HL-60/S4 (cell line): ENCODE results near the gene NKAIN2.
"Not testable (repeated sequence)": the region's sequence is repeated elsewhere in the genome, so short reads cannot be mapped to it uniquely, and the experiment has no call there.

Experiments
- in situ Hi-C: fragments of 300-500 bp; cut with MboI; formaldehyde crosslinking; loops from 2 replicates; pipeline ENCODE4 v1.14.3; 2022; ENCODE audit warnings: low sequenced_read_pairs

NKAIN2 gene

DNA sequence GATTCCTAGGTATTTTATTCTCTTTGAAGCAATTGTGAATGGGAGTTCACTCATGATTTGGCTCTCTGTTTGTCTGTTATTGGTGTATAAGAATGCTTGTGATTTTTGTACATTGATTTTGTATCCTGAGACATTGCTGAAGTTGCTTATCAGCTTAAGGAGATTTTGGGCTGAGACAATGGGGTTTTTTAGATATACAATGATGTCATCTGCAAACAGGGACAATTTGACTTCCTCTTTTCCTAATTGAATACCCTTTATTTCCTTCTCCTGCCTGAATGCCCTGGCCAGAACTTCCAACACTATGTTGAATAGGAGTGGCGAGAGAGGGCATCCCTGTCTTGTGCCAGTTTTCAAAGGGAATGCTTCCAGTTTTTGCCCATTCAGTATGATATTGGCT is 363.6 kb downstream of the NKAIN2 start:
- in situ Hi-C loops = not testable (repeated sequence)

DNA sequence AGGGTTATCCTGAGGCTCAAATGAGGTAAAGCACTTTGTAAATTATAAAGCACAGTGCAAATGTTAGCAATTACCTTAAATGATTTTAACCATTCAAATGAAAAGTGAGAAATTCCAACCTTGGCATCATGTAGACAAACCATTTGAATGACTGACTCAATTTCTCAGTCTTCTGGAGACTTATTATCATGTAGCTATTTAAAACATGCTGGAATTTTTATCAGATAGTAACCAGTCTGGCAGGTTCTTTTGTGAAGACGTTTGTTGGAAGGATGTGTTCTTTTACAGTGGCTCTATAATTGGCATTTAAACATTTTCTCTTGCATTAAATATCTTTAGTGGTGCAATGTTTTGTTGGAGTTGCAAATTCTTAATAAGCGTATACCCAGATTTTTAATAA is 386.6 kb downstream of the NKAIN2 start:
- in situ Hi-C loops = no loop called here

DNA sequence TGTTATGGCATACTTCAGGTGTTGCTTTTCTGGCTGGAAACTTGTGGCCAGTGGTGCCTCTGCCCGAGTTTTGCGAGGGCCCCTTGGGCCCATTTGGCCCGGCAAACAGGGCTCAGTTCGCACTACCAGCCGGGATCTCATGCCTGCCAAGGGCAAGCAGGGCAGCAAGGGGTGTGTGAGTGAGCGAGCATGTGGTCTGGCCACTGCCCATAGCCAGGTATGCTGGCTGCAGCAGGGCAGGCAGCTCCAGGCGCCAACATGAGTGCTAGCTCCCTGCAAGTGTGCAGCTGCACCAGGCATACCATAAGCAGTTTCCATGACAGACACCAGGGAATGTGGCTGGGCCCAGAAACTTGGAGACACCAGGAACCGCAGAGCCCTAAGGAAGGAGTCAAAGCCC is 389.5 kb downstream of the NKAIN2 start:
- in situ Hi-C loops = no loop called here

DNA sequence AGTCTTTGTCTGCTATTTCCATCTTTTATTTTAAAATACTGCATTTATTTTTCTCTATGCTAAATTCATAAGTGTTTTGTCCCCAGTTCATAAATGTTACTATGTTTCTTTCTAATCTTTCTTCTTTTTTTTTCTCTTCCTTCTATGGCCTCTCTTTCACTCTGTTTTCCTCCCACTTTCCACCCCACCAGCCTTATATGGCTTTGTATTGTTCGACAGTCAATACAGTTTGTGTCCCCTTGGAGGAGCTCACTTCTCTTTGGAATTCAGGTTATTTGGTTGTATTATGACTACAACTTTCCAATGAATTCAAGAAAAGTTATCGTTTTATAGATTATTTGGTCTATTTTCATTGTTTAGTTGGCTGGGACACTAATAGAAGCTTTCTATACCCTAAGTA is 393.5 kb downstream of the NKAIN2 start:
- in situ Hi-C loops = no loop called here

DNA sequence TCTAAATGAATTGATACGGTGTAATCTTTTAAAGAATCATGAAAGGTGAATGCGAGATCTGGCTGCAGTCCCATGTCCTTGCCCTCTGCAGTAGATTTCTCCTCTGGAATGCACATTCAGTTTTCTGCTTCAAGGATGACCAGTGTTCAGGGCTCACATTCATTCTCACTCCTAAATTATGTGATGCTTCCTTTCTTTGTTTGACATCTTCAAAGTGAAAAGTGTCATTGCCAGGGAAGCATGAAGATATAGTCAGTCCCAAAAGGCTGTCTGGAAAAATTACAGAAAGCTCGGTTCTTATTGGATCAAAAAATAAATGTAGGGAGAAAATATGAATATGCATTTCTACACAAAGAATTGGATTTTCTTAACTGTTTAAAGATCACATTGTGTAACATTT is 395.6 kb downstream of the NKAIN2 start:
- in situ Hi-C loops = no loop called here

DNA sequence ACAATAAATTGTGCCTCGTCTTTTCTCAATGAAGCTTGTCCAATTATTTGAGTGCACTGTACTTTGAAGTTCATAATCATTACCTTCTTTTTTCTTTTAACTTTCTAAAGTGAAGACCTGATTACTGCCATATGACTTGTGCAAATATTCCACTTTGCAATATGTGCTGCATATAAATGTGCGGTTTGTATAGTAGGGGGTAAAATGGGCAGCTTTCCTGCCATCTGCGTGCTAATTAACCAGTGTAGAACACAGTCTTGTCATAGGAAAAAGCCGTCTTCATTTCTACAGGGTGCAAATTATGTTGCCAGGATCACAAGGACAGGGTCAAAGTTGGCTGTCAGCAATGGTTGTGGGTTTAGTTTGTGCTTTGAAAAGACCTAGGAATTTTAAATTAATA is 397.0 kb downstream of the NKAIN2 start:
- in situ Hi-C loops = no loop called here

DNA sequence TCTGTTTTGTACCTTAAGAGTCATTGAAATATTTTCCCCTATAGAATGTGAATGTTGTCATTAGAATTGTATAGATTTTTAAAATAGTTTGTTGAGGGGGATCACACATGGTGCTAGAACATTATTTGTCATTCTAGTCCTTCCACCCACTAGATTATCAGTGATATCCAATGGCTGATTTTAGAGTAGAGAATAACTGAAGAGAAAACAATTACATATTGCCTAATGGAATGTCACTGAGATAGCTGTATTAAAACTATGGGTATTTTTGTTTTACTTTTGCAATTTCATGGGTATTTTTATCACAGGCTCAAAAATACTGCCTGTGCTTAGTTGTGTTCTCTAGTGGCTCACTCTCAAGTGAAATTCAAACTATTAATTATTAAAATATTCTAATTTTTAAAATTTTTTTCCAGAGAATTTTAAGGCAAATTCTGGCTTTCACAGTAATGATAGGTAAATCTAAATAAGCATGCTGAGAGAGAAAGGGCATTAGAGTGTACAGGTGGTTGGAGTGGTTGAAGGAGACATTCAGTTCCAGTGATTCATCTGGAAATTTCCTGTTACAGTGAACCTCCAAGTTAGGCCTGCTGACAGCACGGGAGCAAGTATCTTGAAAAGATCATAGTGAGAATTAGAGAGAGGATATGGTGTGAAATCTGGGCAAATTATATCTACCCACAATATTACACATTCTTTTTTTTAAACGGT is 399.6 kb downstream of the NKAIN2 start:
- in situ Hi-C loops = no loop called here

DNA sequence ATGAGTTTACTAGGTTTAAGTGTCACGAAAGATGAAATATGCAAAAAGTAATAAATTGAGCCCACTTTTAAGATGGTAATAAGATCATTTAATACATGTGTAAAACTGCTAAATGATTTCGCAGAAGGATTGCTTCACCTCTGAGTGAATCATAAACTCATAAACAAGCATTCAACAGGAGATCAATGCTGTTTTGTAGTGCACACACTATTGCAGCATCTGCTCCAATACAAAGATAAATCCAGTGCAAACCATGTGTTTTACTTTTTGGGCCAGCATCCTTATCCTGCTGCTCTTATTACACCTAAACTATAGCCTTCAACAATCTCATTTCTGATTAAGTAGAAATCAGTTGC is 400.1 kb downstream of the NKAIN2 start:
- in situ Hi-C loops = no loop called here

DNA sequence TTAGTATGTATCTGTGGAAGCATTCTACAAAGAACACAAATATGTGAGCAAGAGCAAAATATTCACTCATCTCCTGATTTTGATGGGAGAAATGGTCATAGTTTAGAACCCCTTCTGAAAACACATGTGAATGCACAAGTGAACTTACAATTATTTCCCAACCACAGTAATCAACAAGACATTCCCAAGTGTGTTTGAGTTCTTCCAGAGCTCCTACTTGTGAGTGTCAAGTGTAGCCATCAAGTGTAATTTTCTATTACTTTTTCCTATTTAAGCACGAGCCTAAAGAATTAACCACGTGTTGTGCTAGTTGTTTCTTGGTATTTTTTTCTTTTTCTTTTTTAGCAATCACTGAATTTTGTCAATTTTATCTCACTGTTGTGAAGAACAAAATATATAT is 402.3 kb downstream of the NKAIN2 start:
- in situ Hi-C loops = no loop called here

DNA sequence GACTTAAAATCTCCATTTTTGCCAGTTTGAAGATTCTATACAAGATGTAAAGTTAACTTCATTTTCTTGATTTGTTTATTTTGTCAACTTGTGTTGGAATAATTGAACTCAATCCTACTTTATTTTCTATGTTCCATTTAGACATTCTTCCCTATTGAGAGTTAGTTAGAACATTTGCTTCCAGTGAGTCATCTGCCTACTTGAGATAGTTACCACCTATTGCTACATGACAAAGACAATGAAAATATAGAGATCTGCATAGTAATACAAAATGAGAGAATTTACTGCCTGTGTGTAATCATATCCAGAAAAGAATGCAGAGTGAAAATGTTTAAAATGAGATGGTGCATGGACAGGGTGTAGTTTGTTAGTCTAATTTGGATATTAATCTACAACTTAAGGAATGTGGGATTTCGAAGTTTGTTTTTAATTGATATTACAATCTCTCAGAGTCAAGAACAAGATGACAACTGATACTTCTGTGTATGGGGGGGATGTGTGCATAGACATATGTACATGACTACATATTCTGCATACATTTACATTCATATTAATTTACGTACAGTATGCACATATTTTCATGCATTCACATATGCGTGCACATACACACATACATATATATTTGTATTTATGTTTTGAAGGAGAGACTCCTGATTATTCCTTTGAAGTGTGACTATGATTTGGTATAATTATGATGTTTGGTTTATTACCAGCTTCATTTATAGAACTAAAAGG is 420.1 kb downstream of the NKAIN2 start:
- in situ Hi-C loops = no loop called here

DNA sequence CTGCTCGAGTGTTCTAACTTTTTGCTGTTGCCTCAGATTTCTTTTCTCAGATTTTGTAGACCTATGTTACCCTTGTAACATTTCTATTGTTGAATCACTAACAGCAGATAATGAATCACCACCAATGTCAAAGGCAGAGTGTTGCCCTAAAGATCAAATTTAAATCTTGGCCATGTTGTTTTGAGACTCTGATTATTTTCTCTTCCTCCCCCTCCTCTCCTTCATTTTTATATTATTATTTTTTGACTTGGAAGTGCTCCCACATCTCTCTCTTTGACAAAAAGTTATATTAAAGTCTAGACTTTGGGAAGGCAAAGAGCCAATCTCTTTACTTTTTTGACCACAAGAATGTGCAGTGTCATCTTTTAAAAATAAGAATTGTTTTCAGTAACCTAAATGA is 422.7 kb downstream of the NKAIN2 start:
- in situ Hi-C loops = no loop called here

DNA sequence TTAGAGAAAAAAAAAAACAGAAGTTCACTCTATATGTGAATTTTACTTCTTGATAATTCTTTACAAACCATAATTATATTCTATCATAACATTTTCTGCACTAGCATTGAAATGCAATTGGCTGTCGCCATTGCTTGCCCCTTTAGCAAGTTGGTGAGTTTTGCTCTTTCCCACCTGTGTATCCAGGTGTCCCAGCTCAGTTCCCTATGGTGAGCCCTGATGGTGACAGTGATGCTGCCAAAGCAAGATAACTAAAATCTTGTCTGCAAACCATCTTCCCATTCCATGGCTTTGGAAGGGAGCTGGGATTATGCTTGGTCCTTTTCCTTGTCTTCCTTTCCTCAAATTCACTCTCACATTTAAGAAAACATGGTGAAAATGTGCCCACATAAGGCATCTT is 429.6 kb downstream of the NKAIN2 start:
- in situ Hi-C loops = no loop called here

DNA sequence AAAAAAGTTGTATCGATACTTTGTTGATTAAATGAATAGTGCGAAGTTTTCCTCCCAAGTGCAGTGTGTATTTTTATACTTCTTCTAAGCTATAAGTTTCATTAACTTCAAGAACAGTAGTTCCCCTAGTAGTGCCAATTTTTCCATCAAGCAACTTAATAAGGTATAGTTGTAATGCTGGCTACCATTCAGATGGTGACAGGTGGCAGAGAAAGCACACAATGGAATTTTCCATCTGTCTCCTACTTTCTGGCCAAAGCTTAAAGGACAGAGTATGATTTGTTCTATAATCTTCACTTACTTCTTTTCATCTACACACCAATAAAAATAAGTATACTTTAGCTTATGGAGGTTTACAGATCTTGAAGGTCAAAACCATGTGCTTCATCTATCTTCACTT is 431.1 kb downstream of the NKAIN2 start:
- in situ Hi-C loops = no loop called here

DNA sequence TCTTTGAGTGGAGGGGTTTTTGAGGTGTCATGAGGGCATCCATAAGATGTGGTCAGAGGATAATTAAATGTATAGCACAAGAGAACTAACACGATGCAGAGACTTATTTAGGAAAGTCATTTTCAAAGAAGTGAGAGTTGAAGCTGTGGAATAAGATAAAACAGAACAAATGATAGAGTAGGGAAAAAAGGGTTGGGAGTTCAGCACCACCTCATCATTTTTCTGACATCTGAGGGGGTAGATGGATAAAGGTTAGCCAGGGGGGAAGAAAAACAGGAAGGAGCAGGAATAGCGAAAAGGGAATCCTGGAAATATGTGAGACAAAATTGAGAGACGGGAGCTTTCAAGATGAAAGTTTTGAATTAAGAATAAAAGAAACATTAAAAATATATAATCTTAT is 434.2 kb downstream of the NKAIN2 start:
- in situ Hi-C loops = no loop called here

DNA sequence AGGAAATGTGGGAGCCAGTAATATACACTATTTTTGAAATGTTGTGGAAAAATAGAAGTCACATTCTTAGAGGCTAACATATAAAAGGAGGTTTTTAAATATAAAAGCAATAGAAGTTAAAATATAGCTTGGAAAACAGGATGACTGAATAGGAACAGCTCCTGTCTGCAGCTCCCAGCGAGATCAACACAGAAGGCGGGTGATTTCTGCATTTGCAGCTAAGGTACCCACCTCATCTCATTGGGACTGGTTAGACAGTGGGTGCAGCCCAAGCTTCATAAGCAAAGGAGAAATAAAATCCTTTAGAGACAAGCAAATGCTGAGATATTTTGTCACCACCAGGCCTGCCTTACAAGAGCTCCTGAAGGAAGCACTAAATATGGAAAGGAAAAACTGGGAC is 434.7 kb downstream of the NKAIN2 start:
- in situ Hi-C loops = not testable (repeated sequence)

DNA sequence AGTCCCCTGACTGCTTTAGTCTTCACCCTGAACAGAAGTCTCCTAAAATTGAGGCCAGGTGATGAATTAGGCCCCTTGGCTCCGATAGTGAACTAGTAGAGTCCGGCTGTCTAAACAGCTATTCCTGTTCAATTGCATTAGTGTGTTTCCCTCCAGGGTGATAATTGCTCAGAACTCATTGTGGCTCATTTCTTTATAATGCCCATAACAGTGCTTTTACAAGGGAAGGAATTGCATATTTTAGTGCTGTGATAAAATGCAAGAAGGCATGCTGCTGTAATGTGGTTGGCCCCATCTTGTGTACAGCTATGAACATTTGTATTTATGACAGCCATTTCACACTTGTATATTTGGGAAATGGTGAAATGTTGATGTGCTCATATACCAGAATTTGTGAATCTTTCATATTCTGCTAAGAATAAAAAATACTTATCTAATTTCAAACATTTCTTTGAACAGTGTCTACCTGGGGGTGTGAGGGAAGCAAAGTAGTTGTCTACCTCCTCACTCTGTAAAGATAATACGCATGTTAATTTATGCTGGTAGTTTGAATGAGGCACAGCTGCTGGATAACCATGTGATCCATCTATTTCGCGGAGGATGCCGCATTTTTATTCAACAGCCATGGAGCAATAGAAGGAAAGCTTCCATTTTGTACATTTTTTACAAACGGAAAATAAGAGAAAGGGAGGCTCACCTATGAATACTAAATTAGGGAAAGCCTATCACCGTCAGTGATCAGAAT is 451.4 kb downstream of the NKAIN2 start:
- in situ Hi-C loops = no loop called here

DNA sequence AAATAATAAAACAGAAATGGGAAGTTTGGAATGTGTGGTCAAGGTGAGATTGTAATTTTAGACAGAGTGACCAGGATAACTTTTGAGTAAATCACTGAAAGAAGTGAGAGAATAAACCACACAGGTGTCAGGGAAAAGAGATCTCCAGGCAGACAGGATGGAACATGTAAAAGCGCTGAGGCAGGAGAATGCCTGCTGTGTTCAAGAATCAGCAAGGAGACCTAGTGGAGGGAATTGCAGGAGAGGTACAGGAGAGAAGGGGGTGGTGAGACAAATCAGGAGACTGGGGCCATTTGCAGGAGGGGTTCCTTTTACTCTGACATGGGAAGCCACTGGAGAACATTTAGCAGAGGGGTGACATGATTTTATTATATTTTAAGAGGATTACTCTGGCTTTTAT is 456.7 kb downstream of the NKAIN2 start:
- in situ Hi-C loops = no loop called here

DNA sequence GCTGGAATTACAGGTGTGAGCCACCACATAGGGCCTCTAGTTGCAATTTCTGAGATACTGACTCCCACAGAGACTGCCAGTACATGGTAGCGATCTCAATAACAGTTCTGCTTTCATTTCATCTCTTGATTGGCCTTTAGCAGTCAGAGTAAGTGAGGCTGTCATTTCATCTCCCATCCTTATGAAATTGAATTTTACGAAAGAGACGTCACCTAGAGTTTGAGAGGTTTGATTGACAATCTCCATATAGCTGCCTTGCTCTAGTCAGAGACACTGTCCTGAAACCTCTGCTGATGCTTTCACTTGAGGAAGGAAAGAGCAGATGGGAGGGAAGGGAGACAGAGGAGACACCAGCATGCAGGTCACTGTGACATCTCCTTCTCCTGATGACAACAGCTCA is 466.1 kb downstream of the NKAIN2 start:
- in situ Hi-C loops = no loop called here

DNA sequence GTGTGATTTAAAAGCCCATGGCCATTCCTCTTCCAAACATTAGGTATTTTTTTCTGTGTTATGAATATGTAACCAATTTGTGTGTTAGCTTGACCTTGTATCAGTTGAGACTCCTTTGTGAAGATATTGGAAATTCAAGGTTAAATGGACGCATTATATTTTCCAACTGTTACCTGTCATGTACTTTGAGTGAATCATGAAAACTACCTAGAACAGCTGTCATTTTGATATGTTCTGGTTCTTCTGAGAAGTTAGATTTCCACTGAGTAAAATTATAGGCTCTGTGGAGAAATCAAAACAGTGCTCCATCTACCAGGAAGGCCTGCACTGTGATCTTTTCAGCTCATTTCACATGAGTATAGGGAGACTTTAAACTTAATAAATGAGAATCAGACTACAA is 470.0 kb downstream of the NKAIN2 start:
- in situ Hi-C loops = no loop called here

DNA sequence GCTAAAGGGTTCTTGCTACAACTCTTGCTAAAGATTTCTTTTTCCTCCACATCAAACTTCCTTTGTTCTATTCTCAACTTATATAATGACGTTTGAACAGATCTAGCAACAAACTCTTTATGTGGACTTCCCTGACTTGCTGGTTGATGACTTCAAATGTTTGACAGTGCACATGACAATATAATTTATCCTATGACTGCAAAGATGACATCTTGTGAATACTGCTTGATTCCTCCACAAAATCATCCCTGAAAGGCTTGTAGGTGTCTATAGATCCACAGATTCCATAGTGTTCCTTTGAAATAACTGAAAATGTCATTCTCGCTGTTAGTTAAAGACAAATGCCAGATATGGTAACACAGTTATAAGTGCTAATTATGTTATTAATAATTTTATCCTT is 478.9 kb downstream of the NKAIN2 start:
- in situ Hi-C loops = no loop called here

DNA sequence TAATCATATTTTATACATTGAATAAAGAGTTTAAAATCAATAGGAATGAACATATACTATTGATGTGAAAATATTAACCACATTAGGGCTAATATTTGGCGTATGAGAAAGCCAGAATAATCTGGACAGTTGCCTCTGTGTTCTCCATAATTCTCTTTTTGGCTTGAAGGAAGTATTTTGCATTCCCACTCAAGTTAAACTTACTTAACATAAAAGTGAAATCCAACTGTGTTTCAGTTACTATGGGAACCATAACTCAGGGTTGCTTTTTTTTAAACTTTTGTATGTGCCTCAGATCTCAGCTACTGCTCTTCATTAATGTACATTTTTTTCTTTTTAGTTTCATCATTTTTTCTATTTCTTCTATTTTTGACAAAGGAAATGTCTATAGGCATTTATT is 479.8 kb downstream of the NKAIN2 start:
- in situ Hi-C loops = no loop called here

DNA sequence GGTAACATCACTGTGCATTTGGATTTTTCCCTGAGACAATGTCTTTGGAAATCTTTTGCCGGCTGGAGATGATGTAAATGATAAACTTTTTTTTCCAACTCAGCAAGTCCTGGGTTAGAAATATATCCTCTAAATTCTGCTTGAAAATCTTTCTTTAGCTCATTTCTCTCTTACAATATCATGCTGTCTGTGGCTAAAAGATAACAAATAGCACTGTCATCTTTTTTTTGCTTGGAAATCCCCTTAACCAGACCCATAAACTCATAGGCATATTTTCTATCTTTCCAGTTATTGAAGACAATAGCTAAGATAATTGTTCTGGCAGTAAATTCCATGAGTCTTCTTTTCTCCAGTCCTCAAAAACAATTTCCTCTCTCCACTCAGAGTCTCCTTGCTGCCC is 481.5 kb downstream of the NKAIN2 start:
- in situ Hi-C loops = no loop called here
